GM23248 (cell line): Measurements from ENCODE around the gene RNF180.
"Not testable (repeated sequence)": the region's sequence is repeated elsewhere in the genome, so short reads cannot be mapped to it uniquely, and the experiment has no call there.

ENCODE experiments used
- EZH2 ChIP-seq: fragments of 200-600 bp; sonication (generic); IDR thresholded peaks from 2 replicates; pipeline ENCODE4 v1.6.1; 2018; ENCODE audit warnings: antibody characterized with exemption, mild to moderate bottlenecking; ENCODE audit not compliant: insufficient read depth, poor library complexity, severe bottlenecking
- EZH2phosphoT487 ChIP-seq: fragments of 200-600 bp; sonication (generic); IDR thresholded peaks from 2 replicates; pipeline ENCODE4 v1.6.1; 2018; ENCODE audit warnings: antibody characterized with exemption, moderate library complexity, mild to moderate bottlenecking, low read depth; ENCODE audit not compliant: insufficient read depth

DNA sequence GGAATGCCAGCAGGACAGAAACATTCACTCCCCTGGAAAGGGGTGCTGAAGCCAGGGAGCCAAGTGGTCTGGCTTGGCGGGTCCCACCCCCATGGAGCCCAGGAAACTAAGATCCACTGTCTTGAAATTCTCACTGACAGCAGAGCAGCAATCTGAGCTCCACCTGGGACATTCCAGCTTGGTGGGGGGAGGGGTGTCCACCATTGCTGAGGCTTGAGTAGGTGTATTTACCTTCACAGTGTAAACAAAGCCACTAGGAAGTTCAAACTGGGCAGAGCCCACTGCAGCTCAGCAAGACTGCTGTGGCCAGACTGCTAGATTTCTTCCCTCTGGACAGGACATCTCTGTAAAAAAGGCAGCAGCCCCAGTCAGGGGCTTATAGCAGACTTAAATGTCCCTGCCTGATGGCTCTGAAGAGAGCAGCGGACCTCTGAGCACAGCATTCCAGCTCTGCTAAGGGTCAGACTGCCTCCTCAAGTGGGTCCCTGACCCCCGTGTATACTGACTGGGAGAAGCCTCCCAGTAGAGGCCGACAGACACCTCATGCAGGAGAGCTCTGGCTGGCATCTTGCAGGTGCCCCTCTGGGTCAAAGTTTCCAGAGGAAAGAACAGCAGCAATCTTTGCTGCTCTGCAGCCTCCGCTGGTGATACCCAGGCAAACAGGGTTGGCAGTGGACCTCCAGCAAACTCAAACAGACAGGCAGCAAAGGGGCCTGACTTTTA is 241.6 kb downstream of the RNF180 start:
- TF ChIP-seq EZH2phosphoT487, EZH2: not testable (repeated sequence)
